HG03159 (cell line): ENCODE measurements around the gene OSBP2.
"Not testable (repeated sequence)": the region's sequence is repeated elsewhere in the genome, so short reads cannot be mapped to it uniquely, and the experiment has no call there.

Experiments used
- ATAC-seq: cut with Tn5 transposase; IDR thresholded peaks from one replicate; pipeline ENCODE4 v1.9.1; 2021; ENCODE audit warnings: mild to moderate bottlenecking, moderate library complexity; ENCODE audit not compliant: unreplicated experiment

OSBP2 gene

DNA sequence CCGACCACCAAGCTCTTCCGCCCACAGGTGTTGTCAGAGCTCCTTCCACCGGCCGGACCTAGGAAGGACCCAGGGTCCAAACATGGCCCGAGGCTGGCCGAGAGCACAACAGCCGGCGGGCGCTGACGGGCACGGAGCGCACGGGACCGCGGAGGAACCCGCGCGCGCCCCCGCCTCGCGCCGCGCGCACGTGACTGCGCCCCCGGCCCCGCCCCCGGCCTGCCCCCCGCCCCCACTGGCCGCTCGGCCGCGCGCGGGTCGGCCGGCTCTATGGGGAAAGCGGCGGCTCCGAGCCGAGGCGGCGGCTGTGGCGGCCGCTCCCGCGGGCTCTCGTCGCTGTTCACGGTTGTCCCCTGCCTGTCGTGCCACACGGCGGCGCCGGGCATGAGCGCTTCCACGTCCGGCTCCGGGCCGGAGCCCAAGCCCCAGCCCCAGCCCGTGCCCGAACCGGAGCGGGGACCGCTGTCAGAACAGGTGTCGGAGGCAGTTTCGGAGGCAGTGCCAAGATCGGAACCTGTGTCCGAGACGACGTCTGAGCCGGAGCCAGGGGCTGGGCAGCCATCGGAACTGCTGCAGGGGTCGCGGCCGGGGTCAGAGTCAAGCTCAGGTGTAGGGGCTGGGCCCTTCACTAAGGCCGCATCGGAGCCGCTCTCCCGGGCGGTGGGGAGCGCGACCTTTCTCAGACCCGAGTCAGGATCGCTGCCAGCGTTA lies at the start of gene OSBP2:
TSS of gene OSBP2 (plus strand) at position 235 of the 711 bp plus-strand sequence. CDS start at position 271, 36 bp downstream.
- ATAC-seq = no peak

GRCh38 chr22:30646518-30647160 lies 48.0 kb upstream of the OSBP2 start:
- no peak for ATAC-seq

- no peak for ATAC-seq
Observed at GRCh38 chr22:30647536-30647935, 47.1 kb upstream of the OSBP2 start.

DNA sequence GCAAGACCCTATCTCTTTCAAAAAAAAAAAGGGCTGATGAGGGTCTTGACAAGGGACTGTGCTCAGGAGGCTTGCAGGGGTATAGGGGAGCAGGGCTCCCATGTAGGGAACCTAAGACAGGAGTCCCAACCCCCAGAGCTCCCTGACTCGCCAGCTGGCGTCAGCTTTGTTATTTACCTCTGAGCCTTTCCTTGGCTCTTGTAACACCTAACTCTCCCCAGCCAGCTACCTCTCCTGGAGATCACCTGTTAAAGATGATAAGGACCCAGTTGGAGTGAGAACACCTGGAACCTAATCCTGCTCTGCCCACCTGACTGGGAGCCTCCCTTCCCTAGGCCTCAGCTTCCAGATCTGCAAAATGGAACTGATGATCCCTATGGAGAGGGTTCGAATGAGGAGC lies 45.8 kb upstream of the OSBP2 start:
- no peak for ATAC-seq

DNA sequence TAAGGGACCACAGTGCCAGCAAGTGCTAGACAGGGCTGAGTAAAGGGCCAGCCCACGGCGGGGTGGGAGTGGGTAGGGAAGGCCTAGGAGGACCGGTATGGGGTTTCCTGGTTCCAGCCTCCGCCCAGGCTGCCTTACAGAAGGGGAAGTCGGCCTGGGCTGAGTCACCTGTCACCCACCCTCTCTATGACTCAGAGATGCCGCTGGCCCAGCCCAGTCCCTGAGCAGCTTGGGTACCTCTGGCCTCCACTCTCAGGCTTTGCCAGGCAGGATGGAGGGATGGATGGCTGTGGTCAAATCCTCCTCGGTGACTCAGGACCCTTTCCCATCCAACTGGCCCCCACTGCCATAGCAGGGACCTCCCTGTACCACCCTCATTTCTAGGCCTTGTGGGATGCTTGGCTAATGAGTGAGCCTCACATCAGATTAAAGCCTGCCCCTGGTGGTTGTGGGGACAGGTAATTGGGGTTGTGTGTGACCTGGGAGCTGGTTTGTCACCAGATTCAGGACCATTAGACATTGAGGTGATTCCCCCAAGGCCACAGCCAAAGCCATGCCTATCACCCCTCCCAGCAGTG lies 45.2 kb upstream of the OSBP2 start:
- no peak for ATAC-seq

GRCh38 chr22:30650508-30651116 lies 44.1 kb upstream of the OSBP2 start:
- no peak for ATAC-seq

DNA sequence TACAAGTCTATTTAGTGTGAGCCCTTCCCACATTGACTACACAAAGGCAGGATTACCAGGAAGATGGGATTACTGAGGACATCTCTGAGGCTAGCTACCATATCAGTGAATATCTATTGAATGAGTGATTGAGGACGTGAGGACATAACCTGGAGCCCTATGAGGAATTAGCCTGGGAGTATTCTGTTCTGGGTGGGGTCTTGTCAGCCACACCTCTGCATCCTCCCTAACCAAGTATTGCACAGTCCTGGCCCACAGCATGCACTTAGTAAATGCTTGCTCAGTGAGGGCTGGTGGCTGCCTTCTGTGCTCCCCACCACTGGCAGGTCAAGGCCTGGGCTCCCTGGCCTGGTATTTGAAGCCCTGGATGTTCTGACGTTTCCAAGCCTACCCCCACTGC lies 41.8 kb upstream of the OSBP2 start:
- ATAC-seq = no peak

DNA sequence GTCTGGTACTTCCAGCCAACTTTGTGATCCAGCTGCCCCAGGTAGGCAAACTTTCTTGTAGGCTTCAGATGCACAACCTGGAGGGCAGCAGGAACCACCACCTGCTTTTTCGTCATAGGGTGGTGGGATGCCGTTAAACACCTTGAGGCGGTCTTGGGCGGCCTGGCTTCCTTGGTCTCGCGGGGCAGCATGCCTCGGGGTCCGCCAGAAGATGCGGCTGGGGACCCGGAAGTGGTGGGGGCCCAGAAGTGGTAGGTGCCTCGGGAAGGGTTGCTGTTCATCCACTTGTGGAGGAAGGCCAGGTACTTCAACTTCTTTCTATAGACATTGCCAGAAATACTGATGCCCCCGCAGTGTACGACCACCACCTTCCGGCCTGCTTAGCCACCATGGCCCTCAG lies 40.3 kb upstream of the OSBP2 start:
- no peak for ATAC-seq

DNA sequence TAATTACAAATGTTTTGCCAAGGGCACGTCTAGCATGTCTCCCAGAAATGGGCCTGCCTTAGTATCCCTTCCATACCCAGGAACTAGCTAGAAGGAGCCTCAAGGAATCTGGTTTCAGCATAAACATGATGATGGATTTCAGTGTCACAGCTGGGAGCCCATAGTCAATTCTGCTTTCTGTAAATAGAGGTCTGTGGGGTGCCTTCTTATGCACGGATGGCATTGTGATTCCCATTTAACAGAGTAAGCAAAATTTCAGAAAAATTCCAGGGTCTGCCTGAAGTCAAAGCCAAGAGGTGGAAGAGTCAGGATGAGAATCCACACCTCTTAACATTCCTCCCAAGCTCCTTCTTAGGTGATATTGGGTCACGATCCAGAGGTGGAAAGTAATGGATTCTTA lies 39.1 kb upstream of the OSBP2 start:
- ATAC-seq = no peak

- ATAC-seq = no peak
Observed at GRCh38 chr22:30662040-30662439, 32.6 kb upstream of the OSBP2 start.

- no peak for ATAC-seq
Observed at GRCh38 chr22:30664798-30665197, 29.9 kb upstream of the OSBP2 start.

GRCh38 chr22:30665266-30665665 lies 29.4 kb upstream of the OSBP2 start:
- ATAC-seq = no peak

DNA sequence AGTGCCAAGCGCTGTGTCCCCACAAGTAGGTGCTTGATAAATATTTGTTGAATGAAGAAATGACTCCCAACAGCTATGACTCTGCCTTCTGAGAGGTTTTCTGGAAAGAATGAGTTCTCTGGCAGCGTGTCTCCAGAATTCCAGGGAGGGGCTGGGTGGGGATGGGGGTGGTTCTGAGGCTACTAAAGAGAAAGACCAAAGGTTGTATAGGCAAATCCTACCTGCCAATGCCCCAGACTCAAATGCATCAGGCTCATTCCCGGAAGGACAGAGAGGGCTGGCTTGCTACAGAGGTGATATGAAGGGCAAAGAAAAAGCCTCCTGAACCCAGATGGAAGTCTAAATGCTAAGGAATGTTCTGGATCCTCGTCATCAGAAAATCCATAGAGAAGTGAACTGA lies 28.9 kb upstream of the OSBP2 start:
- no peak for ATAC-seq

DNA sequence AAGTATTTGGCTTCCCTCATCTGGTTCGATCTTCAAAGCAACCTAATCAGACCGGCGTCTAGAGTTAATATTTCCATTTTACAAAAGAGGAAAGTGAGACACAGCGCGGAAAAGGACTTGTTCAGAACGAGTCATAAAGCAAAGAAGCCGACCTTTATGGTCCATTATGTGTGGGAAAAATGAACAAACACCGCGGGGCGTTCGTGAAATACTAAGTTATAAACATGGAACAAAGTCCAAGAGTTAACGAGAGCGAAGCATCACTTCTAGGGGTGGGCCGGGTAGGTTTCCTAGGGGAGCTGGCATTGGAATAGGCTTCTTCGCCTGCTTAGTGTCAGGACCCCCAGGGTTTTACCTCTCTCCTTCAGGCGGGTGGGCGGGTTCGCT lies 27.6 kb upstream of the OSBP2 start:
- no peak for ATAC-seq

DNA sequence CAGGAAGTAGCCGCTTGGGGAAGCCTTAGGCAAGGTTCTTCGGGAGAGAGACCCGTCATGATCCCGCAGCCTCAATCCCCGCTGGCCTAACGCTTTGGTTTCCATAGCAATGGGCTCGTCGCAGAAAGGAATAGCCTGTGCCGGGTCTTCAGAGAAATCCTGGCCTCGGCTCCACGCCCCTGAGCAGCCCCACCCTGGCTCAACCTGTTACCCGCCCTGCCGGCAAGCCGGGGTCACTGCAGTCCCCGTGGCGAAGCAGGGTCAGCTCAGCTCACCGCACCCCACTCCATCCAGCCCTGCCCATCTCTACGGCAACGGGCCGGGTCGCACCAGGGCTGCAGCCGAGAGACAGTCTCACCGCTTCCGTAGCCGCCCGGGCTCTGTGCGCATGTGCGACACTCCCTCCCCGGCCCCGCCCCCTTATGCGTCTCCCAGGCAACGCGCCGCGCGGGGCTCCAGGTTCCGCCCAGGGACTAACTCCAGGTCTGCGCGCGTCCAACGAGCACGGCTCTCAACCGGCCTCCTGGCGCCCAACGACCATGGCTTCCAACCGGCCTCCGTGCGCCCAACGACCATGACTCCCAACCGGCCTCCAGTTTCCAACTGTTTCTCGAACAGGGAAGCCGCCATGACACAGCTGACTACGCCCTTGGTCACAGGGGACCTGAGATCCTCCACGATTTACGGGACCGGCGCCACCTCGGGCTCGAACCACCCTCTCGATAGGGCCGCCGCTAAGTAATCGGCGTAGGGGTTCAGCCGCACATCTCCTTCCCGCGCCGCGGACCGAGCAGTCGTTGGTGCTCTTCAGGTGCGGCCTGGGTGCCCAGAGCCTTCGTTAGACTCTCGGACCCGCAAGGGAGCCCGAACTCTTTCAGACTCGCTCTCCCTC lies 26.9 kb upstream of the OSBP2 start, which contains the start of gene DUSP18:
TSS of gene DUSP18 (minus strand) at position 382 of the 892 bp plus-strand sequence. CDS start 3,872 bp downstream, outside the sequence.
- ATAC-seq = peak; percentile 82

GRCh38 chr22:30668386-30668710 lies 26.3 kb upstream of the OSBP2 start:
- ATAC-seq = no peak

DNA sequence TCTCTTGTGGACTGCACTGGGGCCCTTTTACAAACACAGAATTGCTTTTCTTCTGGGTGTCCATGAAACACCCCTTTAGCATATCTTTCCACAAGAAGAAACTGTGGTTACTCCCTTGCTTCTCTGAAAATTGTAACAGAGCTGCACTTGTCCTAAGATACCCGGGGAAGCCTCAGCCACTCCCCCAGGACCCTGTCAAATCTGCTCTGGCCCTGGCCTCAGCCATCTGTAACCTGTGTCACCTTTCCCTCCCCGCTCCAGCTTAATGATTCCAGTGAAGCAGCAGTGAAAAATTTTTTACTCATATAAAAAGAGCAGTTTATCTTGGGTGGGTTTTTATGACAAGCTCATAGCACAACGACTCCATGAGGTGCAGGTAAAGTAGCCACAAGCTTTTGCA lies 23.6 kb upstream of the OSBP2 start:
- no peak for ATAC-seq

- no peak for ATAC-seq
Observed at GRCh38 chr22:30673136-30673535, 21.5 kb upstream of the OSBP2 start.

DNA sequence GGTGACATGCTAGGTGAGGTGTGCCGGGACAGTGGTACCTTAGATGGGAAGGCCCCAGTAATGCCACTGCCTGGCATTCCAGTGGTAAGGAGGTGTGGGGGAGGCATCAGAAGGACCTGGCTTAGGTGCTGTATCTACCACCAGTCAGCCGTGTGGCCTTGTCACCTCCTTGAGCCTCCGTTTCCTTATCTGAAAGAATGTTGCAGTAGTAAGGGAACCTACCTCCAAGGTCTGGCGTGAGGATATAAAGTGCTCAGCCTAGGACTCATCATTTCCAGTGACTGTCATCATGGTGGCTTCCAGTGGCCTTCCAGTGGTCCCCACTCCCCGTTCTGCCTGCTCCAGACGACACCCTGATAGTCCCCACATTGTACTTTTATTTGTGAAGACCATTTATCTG lies 20.2 kb upstream of the OSBP2 start:
- no peak for ATAC-seq

GRCh38 chr22:30675436-30675835 lies 19.2 kb upstream of the OSBP2 start:
- no peak for ATAC-seq

- not testable (repeated sequence) for ATAC-seq
Observed at GRCh38 chr22:30676565-30676964, 18.1 kb upstream of the OSBP2 start.
